Nephron (organoid): Measurements from ENCODE around the gene LIG1.
"Not testable (repeated sequence)": the region's sequence is repeated elsewhere in the genome, so short reads cannot be mapped to it uniquely, and the experiment has no call there.

Source experiments
- H3K27ac Mint-ChIP-seq, 3 experiments: 2 replicates each; pipeline ENCODE4 v1.8.0; 2020; ENCODE audit warnings: mixed read lengths in 3 of 3, mild to moderate bottlenecking in 2 of 3, moderate library complexity in 1 of 3
- H3K27me3 Mint-ChIP-seq: 2 replicates; pipeline ENCODE4 v1.8.0; 2021; ENCODE audit warnings: low read depth, mild to moderate bottlenecking, moderate library complexity, mixed read lengths
- H3K36me3 Mint-ChIP-seq: 2 replicates; pipeline ENCODE4 v1.8.0; 2020; ENCODE audit warnings: low read depth, mixed read lengths
- H3K4me1 Mint-ChIP-seq: 2 replicates; pipeline ENCODE4 v1.8.0; 2020; ENCODE audit warnings: mixed read lengths
- H3K4me3 Mint-ChIP-seq, 3 experiments: 2 replicates each; pipeline ENCODE4 v1.8.0; 2020; ENCODE audit warnings: mild to moderate bottlenecking in 3 of 3, mixed read lengths in 3 of 3, moderate library complexity in 2 of 3
- H3K9me3 Mint-ChIP-seq: 2 replicates; pipeline ENCODE4 v1.8.0; 2020; ENCODE audit warnings: mixed read lengths
- CTCF ChIP-seq, 3 experiments: fragments of 200-600 bp; sonication (generic); IDR thresholded peaks; one replicate each; pipeline ENCODE4 v1.5.0; 2021; ENCODE audit warnings: antibody characterized with exemption in 3 of 3; ENCODE audit not compliant: unreplicated experiment in 3 of 3

Gene LIG1

DNA sequence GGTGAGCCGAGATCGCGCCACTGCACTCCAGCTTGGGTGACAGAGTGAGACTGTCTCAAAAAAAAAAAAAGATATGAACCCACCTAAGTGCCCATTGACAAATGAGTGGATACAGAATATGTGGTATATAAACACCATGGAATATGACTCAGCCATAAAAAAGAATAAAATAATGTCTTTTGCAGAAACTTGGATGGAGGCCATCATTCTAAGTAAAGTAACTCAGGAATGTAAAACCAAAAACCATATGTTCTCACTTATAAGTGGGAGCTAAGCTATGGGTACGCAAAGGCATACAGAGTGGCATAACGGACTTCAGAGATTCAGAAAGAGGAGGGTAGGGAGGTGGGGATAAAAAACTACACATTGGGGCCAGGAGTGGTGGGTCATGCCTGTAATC, 89.0 kb downstream of the LIG1 start:
- Mint-ChIP-seq H3K27me3 (no peaks in the 10 kb centered on the region), H3K9me3 (peaks cover 8% of the 10 kb centered on the region), H3K36me3 (no peaks in the 10 kb centered on the region), H3K4me3 (no peak overlapping the region), H3K27ac (no peak overlapping the region), H3K4me1 (no peaks in the 10 kb centered on the region)
- no peak for TF ChIP-seq CTCF (IDR thresholded peaks at IDR 0.05; ENCODE audit: unreplicated experiment in 3 of 3)

DNA sequence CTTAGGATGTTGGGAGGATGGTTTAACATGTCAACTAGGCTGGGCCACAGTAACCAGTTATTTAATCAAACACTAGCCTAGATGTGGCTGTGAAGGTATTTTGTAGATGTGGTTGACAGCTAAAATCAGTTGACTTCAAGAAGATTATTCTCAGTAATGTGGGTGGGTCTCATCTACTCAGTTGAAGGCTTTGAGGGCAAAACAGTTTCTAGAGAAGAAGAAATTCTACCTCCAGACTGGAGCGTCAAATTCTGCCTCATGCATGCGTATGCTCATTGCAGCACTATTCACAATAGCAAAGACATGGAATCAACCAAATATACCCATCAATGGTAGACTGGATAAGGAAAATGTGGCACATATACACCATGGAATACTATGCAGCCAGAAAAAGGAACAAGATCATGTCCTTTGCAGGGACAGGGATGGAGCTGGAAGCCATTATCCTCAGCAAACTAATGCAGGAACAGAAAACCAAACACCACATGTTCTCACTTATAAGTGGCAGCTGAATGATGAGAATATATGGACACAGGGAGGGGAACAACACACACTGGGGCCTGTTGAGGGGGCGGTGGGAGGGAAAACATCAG, 99.9 kb downstream of the LIG1 start:
- not testable (repeated sequence) for H3K36me3 Mint-ChIP-seq, H3K4me1 Mint-ChIP-seq, H3K27ac Mint-ChIP-seq, H3K9me3 Mint-ChIP-seq, H3K27me3 Mint-ChIP-seq, H3K4me3 Mint-ChIP-seq

DNA sequence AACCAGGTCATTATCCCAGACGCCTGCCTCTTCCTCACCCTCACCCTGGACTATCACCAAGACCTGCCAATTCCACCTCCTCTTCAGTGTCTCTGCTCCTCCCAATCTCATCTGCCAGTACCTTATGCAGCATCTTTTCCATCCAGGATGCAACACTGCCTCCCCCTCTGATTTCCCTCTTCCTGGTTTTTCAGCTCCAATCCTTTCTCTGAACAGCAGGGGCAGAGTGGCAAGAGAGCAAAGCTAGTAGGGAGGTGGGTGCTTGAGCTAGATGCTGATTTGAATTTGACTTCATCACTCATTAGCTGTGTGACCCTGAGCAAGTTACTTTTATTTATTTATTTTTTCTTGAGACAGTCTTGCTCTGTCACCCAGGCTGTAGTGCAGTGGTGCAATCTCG, 100.7 kb downstream of the LIG1 start:
- peaks cover 10% of the 10 kb centered on the region for H3K27me3 Mint-ChIP-seq
- no peak overlapping the region for H3K27ac Mint-ChIP-seq
- no peaks in the 10 kb centered on the region for H3K4me1 Mint-ChIP-seq
- H3K36me3 Mint-ChIP-seq = no peaks in the 10 kb centered on the region
- no peak for TF ChIP-seq CTCF (IDR thresholded peaks at IDR 0.05; ENCODE audit: unreplicated experiment in 3 of 3)
- peaks cover 3% of the 10 kb centered on the region for H3K9me3 Mint-ChIP-seq
- H3K4me3 Mint-ChIP-seq = no peak overlapping the region
